Activated T-helper 2 cell treated with anti-CD3 and anti-CD28 coated beads, Interferon-gamma antibody, Interleukin-2, Interleukin-4, amounts not matched to agents 10 μg/mL and 5 μg/mL and 100 μg/mL, durations not matched to agents 14 hours and 24 hours and 36 hours (primary cell): ENCODE data around the gene IL16. TPM values are rescaled to one million over a fixed set of nuclear protein-coding genes. Genes with fewer than 3 reads are reported as not detected.
A peak's percentile ranks its signal among the peaks of the same experiment; 100 is the strongest.

Experiments used
- DNase-seq: peaks from one replicate; pipeline ENCODE4 v3.0.0; 2021; ENCODE audit warnings: low spot score
- H3K27ac Mint-ChIP-seq: one replicate; pipeline ENCODE4 v1.8.0; 2021; ENCODE audit warnings: mixed read lengths
- H3K27me3 Mint-ChIP-seq: one replicate; pipeline ENCODE4 v1.8.0; 2021; ENCODE audit warnings: low read depth, mixed read lengths
- H3K36me3 Mint-ChIP-seq: one replicate; pipeline ENCODE4 v1.8.0; 2021; ENCODE audit warnings: low read depth, mixed read lengths
- H3K4me1 Mint-ChIP-seq: one replicate; pipeline ENCODE4 v1.8.0; 2021; ENCODE audit warnings: low read depth, mixed read lengths
- H3K4me3 Mint-ChIP-seq: one replicate; pipeline ENCODE4 v1.8.0; 2021; ENCODE audit warnings: low read depth, mild to moderate bottlenecking, moderate library complexity, mixed read lengths
- H3K9me3 Mint-ChIP-seq: one replicate; pipeline ENCODE4 v1.8.0; 2021; ENCODE audit warnings: mixed read lengths
- intact Hi-C: fragments of 100-400 bp; cut with micrococcal nuclease; formaldehyde crosslinking; loops from one replicate; pipeline ENCODE4 v1.15.1; 2023
- total RNA-seq: library from RNA; stranded (reverse); gene quantifications from 2 replicates; pipeline ENCODE4 v1.2.3, GENCODE V29; 2022

Gene IL16
- total RNA-seq, 1 donor from 2014 or later, result 42.3 TPM

- intact Hi-C loops, result loop anchor here (5.0 kb wide), 1 partner anchor 44 kb away; the partner anchor contains the start of gene STARD5
- H3K27ac Mint-ChIP-seq, result no peak overlapping the region
- no peaks in the 10 kb centered on the region for H3K27me3 Mint-ChIP-seq
- H3K36me3 Mint-ChIP-seq, result peaks cover 13% of the 10 kb centered on the region
- peaks cover 18% of the 10 kb centered on the region for H3K9me3 Mint-ChIP-seq
- no peak overlapping the region for H3K4me3 Mint-ChIP-seq
- peaks cover 20% of the 10 kb centered on the region for H3K4me1 Mint-ChIP-seq
- no peak for DNase-seq
Measured at GRCh38 chr15:81277851-81278250, 81.2 kb downstream of the IL16 start.

DNA sequence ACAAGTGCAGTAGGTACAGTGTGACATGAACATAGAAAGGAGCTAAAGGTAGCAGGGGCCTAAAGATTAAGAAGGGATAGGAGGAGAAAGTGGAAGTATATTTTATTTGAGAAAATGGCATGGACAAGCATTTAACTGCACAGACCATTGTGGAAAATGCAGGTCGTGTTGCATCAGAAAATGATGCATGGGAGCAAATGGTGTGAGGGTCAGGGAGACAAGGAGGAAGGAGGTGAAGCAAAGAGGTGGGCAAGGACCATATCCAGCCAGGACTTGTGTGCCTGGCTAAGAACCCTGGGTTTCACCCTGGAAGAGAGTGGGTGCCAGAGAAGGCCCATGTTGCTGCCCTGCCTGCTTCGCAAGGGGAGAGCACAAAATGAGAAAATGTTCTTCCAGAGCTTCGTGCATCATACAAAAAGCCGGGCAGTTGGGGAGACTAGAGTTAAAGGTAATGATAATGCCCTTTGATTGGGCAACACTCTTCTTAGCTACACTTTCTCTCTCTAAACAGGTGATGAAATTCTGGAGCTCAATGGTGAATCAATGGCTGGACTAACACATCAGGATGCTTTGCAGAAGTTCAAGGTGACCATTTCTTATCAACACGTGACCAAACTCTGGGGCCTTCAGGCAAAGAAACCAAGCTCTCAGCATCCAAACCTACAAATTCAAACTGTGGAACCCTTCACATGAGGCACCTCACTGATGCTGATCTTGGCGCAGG, 81.8 kb downstream of the IL16 start:
- Mint-ChIP-seq H3K4me3 (no peak overlapping the region), H3K9me3 (peaks cover 18% of the 10 kb centered on the region), H3K27ac (no peak overlapping the region), H3K36me3 (peaks cover 13% of the 10 kb centered on the region), H3K27me3 (no peaks in the 10 kb centered on the region), H3K4me1 (peaks cover 20% of the 10 kb centered on the region)
- intact Hi-C loops, result loop anchor here (5.0 kb wide), 1 partner anchor 44 kb away; the partner anchor contains the start of gene STARD5
- no peak for DNase-seq

- intact Hi-C loops, result loop anchor here (5.0 kb wide), 1 partner anchor 42 kb away; the partner anchor contains the start of gene STARD5
- Mint-ChIP-seq H3K27ac (no peak overlapping the region), H3K36me3 (peaks cover 13% of the 10 kb centered on the region), H3K9me3 (peaks cover 18% of the 10 kb centered on the region), H3K4me3 (no peak overlapping the region), H3K4me1 (peaks cover 18% of the 10 kb centered on the region), H3K27me3 (no peaks in the 10 kb centered on the region)
- DNase-seq, result no peak
Measured at GRCh38 chr15:81279621-81280485, 83.2 kb downstream of the IL16 start.

- Mint-ChIP-seq H3K27me3 (no peaks in the 10 kb centered on the region), H3K4me1 (peaks cover 19% of the 10 kb centered on the region), H3K27ac (no peak overlapping the region), H3K9me3 (peaks cover 18% of the 10 kb centered on the region), H3K36me3 (peaks cover 17% of the 10 kb centered on the region), H3K4me3 (no peak overlapping the region)
- DNase-seq, result no peak
- intact Hi-C loops, result no loop called here
Measured at GRCh38 chr15:81280696-81281455, 84.2 kb downstream of the IL16 start.

GRCh38 chr15:81281456-81281735, 84.7 kb downstream of the IL16 start:
- Mint-ChIP-seq H3K4me1 (peaks cover 23% of the 10 kb centered on the region), H3K9me3 (peaks cover 16% of the 10 kb centered on the region), H3K36me3 (peaks cover 17% of the 10 kb centered on the region), H3K27ac (no peak overlapping the region), H3K27me3 (no peaks in the 10 kb centered on the region), H3K4me3 (no peak overlapping the region)
- intact Hi-C loops, result no loop called here
- DNase-seq, result no peak

DNA sequence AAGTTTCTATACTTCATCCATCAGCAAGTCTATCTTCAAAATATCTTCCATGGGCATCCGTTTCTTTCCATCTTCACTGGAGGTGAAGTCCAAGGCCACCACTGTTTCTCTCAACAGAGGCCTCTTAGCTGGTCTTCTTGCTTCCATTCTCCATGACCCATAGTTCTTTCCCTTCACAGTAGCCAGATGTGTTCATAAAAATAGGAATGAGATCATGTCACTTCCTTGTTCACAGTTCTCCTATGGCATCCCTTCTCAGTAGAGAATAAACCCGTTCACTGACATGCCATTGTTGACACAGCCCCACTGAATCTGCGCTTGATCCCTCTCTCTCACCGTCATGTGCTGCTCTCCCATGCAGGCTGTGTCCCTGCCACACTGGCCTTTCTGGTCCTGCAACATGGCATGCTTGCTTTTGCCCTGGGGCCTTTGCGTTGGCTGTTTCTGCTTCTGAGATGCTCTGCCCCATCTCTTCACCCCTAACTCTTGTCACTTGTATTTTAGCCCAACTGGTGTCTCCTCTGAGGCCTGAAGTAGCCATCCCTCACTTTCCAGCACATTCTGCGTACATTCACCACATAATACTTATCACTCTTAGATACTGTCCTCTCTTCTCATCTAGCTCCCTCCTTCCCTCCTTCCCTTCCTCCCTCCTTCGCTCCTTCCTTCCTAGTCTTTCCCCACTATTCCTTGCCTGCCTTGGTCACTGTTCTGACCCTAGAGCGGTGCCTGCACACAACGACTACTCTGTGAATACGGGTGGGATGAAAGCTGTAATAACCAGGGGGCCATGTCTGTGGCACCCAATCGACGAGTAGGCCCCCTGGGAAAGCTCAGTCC, 85.3 kb downstream of the IL16 start:
- Mint-ChIP-seq H3K9me3 (peaks cover 16% of the 10 kb centered on the region), H3K36me3 (peaks cover 14% of the 10 kb centered on the region), H3K27me3 (no peaks in the 10 kb centered on the region), H3K27ac (no peak overlapping the region), H3K4me1 (peaks cover 29% of the 10 kb centered on the region), H3K4me3 (no peak overlapping the region)
- no peak for DNase-seq
- intact Hi-C loops, result no loop called here

DNA sequence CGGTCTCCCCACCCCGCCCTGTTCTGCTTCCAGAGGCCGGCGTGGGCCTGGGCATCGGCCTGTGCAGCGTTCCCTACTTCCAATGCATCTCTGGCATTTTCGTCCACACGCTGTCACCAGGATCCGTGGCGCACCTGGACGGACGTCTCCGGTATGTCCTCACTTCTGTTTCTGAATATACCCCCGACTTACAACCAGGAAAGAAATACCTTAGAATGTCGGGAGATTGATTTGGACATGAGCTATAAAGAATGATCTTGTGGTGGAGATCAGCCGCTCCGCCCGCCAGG, 85.9 kb downstream of the IL16 start:
- Mint-ChIP-seq H3K27me3 (no peaks in the 10 kb centered on the region), H3K27ac (no peak overlapping the region), H3K9me3 (peaks cover 13% of the 10 kb centered on the region), H3K4me1 (peaks cover 33% of the 10 kb centered on the region), H3K36me3 (peaks cover 12% of the 10 kb centered on the region), H3K4me3 (no peak overlapping the region)
- intact Hi-C loops, result no loop called here
- no peak for DNase-seq

- intact Hi-C loops, result no loop called here
Measured at GRCh38 chr15:81282911-81283310, 86.2 kb downstream of the IL16 start.

DNA sequence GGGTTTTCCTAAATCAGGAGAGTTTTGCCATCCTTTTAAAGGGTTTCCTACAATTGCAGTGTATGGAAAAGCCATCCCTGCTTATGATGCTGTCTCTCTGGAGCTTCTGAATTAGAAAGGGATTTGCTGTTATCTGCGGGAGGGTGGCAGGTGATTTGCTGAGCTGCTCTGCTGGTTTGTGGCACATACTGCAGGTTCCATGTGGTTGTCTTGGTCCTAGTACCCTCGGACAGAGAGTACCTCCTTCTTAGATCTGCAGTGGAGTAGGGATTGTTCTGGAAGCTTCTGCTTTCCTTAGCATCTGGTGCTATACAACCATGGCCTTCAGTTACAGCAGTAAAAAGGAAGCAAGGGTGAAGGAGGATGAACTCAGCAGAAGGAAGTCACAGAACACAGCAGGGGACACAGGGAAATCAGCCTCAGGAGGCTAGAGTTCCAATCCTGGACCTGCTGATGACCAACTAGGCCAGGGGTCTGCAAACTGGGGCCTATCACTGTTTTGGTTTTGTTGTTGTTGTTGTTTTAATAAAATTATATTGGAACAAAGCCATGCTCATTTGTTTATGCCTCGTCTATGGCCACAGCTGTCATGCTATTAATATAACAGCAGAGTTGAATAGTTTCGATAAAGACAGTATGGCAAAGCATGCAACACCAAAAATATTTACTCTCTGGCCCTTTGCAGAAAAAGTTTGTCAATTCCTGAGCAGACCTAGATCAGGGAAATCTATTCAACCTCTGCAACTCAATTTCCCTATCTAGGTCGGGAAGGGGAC, 87.8 kb downstream of the IL16 start:
- intact Hi-C loops, result no loop called here
- Mint-ChIP-seq H3K4me3 (no peak overlapping the region), H3K27me3 (no peaks in the 10 kb centered on the region)

More at GRCh38 chr15:81282911-81283310, 86.2 kb downstream of the IL16 start:
- Mint-ChIP-seq H3K4me1 (peaks cover 37% of the 10 kb centered on the region), H3K36me3 (peaks cover 14% of the 10 kb centered on the region), H3K27me3 (no peaks in the 10 kb centered on the region), H3K9me3 (peaks cover 12% of the 10 kb centered on the region), H3K4me3 (no peak overlapping the region), H3K27ac (no peak overlapping the region)
- DNase-seq, result no peak

DNA sequence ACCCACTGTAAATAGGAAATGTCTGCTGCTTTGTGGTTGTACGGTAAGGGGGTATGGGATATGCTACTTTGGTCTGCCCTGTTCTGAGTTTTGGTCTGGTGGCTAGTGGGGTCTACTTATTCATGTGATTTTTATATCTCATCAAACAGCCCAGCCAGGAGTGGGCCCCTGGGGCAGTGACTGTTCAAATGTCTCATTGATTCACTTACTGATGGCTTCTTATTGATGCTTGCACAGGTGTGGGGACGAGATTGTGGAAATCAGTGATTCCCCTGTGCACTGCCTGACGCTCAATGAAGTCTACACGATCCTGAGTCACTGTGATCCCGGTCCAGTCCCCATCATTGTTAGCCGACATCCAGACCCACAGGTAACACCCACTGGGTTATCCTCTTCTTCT, 88.8 kb downstream of the IL16 start:
- Mint-ChIP-seq H3K27ac (no peak overlapping the region), H3K4me1 (peaks cover 43% of the 10 kb centered on the region), H3K27me3 (no peaks in the 10 kb centered on the region), H3K36me3 (peaks cover 17% of the 10 kb centered on the region), H3K9me3 (peaks cover 11% of the 10 kb centered on the region), H3K4me3 (no peak overlapping the region)
- no peak for DNase-seq
- intact Hi-C loops, result no loop called here

More for the DNA sequence above, 87.8 kb downstream of the IL16 start:
- H3K36me3 Mint-ChIP-seq, result peaks cover 17% of the 10 kb centered on the region
- H3K9me3 Mint-ChIP-seq, result peaks cover 11% of the 10 kb centered on the region
- no peak for DNase-seq
- H3K27ac Mint-ChIP-seq, result no peak overlapping the region
- peaks cover 40% of the 10 kb centered on the region for H3K4me1 Mint-ChIP-seq

DNA sequence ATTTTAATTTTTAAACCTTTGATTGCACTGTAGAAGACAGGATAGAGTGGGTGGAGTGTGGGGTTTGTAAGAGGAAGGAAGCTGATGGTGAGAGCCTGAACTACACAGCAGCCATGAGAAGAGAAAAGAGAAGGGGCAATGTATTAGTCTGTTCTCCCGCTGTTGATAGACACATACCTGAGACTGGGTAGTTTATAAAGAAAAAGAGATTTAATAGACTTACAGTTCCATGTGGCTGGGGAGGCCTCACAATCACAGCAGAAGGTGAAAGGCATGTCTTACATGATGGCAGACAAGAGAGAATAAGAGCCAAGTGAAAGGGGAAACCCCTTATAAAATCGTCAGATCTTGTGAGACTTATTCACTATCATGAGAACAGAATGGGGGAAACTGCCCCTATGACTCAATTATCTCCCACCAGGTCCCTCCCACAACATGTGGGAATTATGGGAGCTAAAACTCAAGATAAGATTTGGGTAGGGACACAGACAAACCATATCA, 90.0 kb downstream of the IL16 start:
- DNase-seq, result no peak
- intact Hi-C loops, result loop anchor here (1.0 kb wide), 1 partner anchor 8 kb away; no protein-coding TSS in a partner anchor

More for the DNA sequence above, 90.0 kb downstream of the IL16 start:
- Mint-ChIP-seq H3K4me3 (peak overlapping the region; percentile 23), H3K27ac (peak overlapping the region; percentile 38), H3K9me3 (peaks cover 11% of the 10 kb centered on the region), H3K4me1 (peaks cover 48% of the 10 kb centered on the region), H3K36me3 (peaks cover 17% of the 10 kb centered on the region), H3K27me3 (no peaks in the 10 kb centered on the region)
